ENCODE data around the gene ESR1.

Gene ESR1

GRCh38 chr6:151807513-151808370 is at the start of gene ESR1:
Gene ESR1 (plus strand): TSS chr6:151807682. CDS start chr6:151807913, 231 bp downstream.
- Mint-ChIP-seq H3K27me3 (peaks cover 38% of the 10 kb centered on the region), H3K27ac (no peak within 1 kb of the TSS), H3K36me3 (no peaks in the 10 kb centered on the region), H3K4me3 (peak within 1 kb of the TSS; percentile 65), H3K9me3 (ENCODE audit: low read depth) (no peaks in the 10 kb centered on the region), H3K4me1 (ENCODE audit: low read depth) (peaks cover 14% of the 10 kb centered on the region)

DNA sequence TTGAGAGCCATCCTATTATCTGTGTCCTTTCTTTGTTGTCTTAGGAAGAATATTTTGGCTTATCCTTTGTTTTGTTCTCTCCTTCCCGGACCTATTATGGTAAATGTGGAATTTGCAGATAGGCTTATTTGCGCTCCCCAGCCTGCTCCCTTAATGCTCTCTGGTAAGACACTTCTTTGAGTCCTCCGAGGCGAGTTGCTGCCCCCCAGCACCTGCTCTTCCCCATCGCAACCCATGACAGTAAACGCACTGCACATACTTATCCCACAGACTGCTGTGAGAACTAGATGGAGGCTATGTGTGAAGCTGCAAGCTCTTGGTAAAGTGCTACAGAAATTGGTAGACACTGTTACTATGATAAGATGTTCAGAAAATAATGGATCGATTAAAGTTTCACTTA is 47.0 kb upstream of the ESR1 start:
- Mint-ChIP-seq H3K4me1 (ENCODE audit: low read depth) (peaks cover 12% of the 10 kb centered on the region), H3K27ac (no peak overlapping the region), H3K4me3 (no peak overlapping the region)

DNA sequence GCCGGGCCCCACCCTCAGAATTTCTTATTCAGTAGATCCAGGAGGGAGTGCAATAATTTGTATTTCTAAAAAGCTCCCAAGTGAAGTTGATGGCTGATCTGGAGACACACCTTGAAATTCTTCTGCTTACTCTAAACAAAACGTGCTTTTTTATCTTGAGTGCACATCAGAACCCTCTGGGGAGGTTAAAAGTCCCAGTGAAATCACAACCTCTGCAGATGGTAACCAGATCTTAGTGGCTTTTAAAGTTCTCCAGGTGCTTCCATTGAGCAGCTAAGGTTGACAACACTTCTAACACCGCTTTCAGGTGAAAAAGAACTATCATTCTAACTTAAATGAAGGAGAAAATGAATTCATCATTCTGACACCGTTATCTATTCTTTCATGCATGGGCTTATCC is 45.6 kb upstream of the ESR1 start:
- no peaks in the 10 kb centered on the region for H3K9me3 Mint-ChIP-seq (ENCODE audit: low read depth)
- peaks cover 12% of the 10 kb centered on the region for H3K4me1 Mint-ChIP-seq (ENCODE audit: low read depth)
- H3K4me3 Mint-ChIP-seq, result no peak overlapping the region
- H3K27ac Mint-ChIP-seq, result no peak overlapping the region
- no peaks in the 10 kb centered on the region for H3K36me3 Mint-ChIP-seq
- H3K27me3 Mint-ChIP-seq, result peaks cover 12% of the 10 kb centered on the region

More for the DNA sequence above, 47.0 kb upstream of the ESR1 start:
- Mint-ChIP-seq H3K27me3 (peaks cover 9% of the 10 kb centered on the region), H3K36me3 (no peaks in the 10 kb centered on the region), H3K9me3 (ENCODE audit: low read depth) (no peaks in the 10 kb centered on the region)

- peaks cover 16% of the 10 kb centered on the region for H3K27me3 Mint-ChIP-seq
- no peaks in the 10 kb centered on the region for H3K36me3 Mint-ChIP-seq
- peaks cover 10% of the 10 kb centered on the region for H3K4me1 Mint-ChIP-seq (ENCODE audit: low read depth)
- H3K27ac Mint-ChIP-seq, result no peak overlapping the region
- no peaks in the 10 kb centered on the region for H3K9me3 Mint-ChIP-seq (ENCODE audit: low read depth)
- no peak overlapping the region for H3K4me3 Mint-ChIP-seq
These were observed 44.7 kb upstream of the ESR1 start for GRCh38 chr6:151762817-151763216.

DNA sequence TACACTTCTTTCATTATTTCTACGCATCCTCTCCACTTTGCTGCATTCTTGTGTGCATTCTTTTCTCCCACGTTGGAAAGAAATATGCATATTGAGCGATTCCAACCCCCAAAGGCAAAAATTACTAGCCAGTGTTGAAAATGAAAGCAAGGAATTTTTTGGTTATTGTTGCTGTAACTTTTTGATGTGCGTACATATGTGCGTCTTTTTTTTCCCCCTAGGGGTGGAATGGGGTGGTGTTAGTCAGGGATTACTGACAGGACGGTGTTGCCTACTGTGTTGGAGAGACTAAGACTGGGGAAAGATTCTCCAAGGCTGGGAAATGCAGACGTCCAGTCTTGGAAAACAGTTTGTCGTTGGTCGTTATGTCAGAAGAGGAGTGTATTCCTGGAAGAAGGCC is 44.2 kb upstream of the ESR1 start:
- no peaks in the 10 kb centered on the region for H3K9me3 Mint-ChIP-seq (ENCODE audit: low read depth)
- H3K4me3 Mint-ChIP-seq, result no peak overlapping the region
- peaks cover 7% of the 10 kb centered on the region for H3K4me1 Mint-ChIP-seq (ENCODE audit: low read depth)
- peaks cover 16% of the 10 kb centered on the region for H3K27me3 Mint-ChIP-seq
- H3K36me3 Mint-ChIP-seq, result no peaks in the 10 kb centered on the region
- no peak overlapping the region for H3K27ac Mint-ChIP-seq

DNA sequence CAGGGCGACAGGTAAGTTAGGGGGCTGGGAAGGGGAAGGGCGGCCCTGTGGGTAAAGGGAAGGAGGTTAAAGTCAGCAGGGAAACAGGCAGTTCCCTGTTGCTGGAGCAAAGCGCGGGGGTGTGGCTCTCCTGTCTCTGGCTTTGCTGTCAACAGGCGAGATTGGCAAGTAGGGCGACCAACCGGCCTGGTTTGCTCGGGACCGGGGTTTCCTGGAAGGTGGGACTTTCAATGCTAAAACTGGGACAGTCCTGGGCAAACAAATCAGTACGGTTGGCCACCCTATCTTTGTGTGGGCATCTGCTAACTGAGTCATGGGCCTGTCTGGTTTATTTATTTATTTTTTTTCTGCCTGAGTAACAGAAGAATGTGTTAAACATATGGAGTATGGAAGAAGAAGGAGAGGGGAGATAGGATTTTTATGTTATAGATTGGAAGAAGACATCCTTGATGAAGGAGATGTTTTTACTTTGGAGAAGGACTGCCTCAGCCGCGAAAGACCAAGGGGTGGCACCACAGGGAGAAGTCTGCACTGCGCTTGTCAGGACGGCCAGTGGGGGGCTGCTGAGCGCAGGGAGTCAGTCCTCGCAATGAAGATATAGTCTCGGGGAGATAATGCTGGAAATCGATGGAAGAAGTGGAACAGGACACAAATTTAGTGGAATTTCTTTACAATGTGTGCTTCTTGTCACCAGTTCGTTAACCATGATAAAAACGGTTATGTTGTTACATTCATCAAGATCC is 43.4 kb upstream of the ESR1 start:
- Mint-ChIP-seq H3K4me3 (peak overlapping the region; percentile 61), H3K36me3 (no peaks in the 10 kb centered on the region), H3K4me1 (ENCODE audit: low read depth) (peaks cover 7% of the 10 kb centered on the region), H3K27me3 (peaks cover 16% of the 10 kb centered on the region), H3K9me3 (ENCODE audit: low read depth) (no peaks in the 10 kb centered on the region), H3K27ac (no peak overlapping the region)

DNA sequence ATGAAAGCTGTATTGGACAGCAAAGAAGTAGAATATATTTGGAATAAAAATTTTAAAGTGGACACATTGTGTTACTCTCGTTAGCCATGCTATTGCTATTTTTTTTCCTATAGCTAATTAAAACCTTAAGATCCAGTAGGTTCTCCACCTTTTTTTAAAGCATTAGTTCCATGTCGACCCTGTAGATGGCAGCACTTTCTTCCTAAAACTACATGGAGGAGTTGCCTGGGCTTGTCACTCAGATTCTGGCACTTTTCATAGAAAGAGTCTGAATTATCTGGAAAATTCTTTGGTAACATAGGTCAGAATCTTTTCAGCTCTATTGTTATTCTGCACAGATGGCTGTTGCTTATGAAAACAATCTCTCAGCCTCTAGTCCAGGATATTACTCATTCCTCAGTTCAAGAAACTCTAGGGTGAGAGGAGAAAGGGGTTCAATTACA is 42.0 kb upstream of the ESR1 start:
- Mint-ChIP-seq H3K9me3 (ENCODE audit: low read depth) (no peaks in the 10 kb centered on the region), H3K27me3 (peaks cover 19% of the 10 kb centered on the region), H3K27ac (no peak overlapping the region), H3K4me3 (no peak overlapping the region), H3K4me1 (ENCODE audit: low read depth) (peaks cover 7% of the 10 kb centered on the region), H3K36me3 (no peaks in the 10 kb centered on the region)

- H3K36me3 Mint-ChIP-seq, result no peaks in the 10 kb centered on the region
- no peak overlapping the region for H3K27ac Mint-ChIP-seq
- no peak overlapping the region for H3K4me3 Mint-ChIP-seq
- H3K4me1 Mint-ChIP-seq (ENCODE audit: low read depth), result no peaks in the 10 kb centered on the region
- peaks cover 9% of the 10 kb centered on the region for H3K27me3 Mint-ChIP-seq
- H3K9me3 Mint-ChIP-seq (ENCODE audit: low read depth), result no peaks in the 10 kb centered on the region
These were observed 35.0 kb upstream of the ESR1 start for GRCh38 chr6:151772446-151772845.

DNA sequence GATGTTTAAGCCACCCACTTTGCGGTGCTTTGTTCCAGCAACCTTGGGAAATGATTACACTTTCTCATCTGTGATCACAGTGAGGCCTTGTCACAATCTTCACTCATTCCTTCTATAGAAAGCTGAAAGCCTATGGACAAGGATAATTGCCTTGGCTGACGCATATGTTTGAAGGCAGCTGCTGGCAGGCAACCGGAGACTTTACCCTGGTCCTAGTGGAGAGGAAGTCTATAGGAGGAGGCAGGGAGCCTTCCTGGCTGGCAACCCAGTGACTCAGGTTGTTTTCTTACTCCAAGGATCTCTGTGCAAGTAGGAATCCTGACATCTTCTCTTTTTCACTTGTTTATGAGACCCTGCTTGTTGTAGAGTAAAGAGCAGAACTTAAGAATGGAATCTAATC is 34.1 kb upstream of the ESR1 start:
- Mint-ChIP-seq H3K36me3 (no peaks in the 10 kb centered on the region), H3K27me3 (peaks cover 9% of the 10 kb centered on the region), H3K9me3 (ENCODE audit: low read depth) (no peaks in the 10 kb centered on the region), H3K4me1 (ENCODE audit: low read depth) (no peaks in the 10 kb centered on the region), H3K4me3 (no peak overlapping the region), H3K27ac (no peak overlapping the region)

- Mint-ChIP-seq H3K4me3 (no peak overlapping the region), H3K27ac (no peak overlapping the region)
These were observed 24.9 kb upstream of the ESR1 start for GRCh38 chr6:151782560-151782959.

DNA sequence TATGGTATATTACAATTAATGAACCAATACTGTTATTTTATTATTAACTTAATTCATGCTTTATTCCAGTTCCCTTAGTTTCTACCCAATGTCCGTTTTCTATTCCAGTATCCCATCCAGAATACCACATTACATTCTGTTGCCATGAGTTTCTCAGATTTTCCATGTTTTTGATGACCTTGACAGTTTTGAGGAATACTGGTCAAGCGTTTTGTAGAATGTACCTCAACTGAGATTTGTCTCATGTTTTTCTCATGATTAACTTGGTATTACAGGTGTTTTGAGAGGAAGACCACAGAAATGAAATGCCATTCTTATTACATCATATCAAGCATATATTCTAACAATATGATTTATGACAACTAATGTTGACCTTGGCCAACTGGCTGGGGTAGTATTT is 23.8 kb upstream of the ESR1 start:
- Mint-ChIP-seq H3K4me1 (ENCODE audit: low read depth) (no peaks in the 10 kb centered on the region), H3K27ac (no peak overlapping the region), H3K9me3 (ENCODE audit: low read depth) (peaks cover 4% of the 10 kb centered on the region), H3K4me3 (no peak overlapping the region), H3K27me3 (peaks cover 8% of the 10 kb centered on the region), H3K36me3 (no peaks in the 10 kb centered on the region)

More at GRCh38 chr6:151782560-151782959, 24.9 kb upstream of the ESR1 start:
- Mint-ChIP-seq H3K4me1 (ENCODE audit: low read depth) (no peaks in the 10 kb centered on the region), H3K9me3 (ENCODE audit: low read depth) (no peaks in the 10 kb centered on the region), H3K36me3 (no peaks in the 10 kb centered on the region), H3K27me3 (peaks cover 2% of the 10 kb centered on the region)

- H3K9me3 Mint-ChIP-seq (ENCODE audit: low read depth), result peaks cover 7% of the 10 kb centered on the region
- peaks cover 13% of the 10 kb centered on the region for H3K27me3 Mint-ChIP-seq
- H3K4me3 Mint-ChIP-seq, result no peak overlapping the region
- no peak overlapping the region for H3K27ac Mint-ChIP-seq
- H3K36me3 Mint-ChIP-seq, result no peaks in the 10 kb centered on the region
- H3K4me1 Mint-ChIP-seq (ENCODE audit: low read depth), result no peaks in the 10 kb centered on the region
These were observed 22.9 kb upstream of the ESR1 start for GRCh38 chr6:151784441-151785214.

DNA sequence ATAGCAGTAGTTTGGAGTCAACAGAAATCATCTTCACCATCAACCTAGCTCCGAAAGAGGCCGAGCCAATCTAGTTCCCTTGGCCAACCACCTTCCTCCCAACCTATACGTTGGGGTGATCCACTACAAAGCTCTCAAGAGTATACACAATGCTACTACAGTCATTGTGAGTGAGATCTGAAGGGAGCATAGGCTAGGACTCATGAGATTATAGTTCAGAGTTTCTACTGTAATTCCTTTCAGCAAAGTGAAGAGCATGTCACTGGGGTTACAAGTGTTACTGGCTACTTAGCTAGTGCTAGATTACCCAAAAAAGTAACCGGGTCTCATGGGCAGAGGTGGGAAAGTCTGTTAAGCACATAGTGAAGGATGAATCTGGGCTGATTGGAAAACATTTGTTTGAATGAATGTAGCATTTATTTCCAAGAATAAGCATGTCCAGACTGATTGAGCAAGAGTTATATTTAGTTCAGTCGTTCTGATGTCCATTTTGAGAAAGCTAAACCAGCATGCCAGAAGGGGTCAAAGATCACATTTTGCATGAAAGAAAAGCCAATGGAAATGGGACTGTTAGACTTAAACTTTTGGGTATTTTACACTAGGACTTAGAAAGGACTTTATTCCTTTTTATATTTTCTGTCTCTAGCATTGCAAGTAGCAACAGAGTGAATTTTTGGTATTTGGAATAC is 10.5 kb upstream of the ESR1 start:
- Mint-ChIP-seq H3K9me3 (ENCODE audit: low read depth) (no peaks in the 10 kb centered on the region), H3K4me1 (ENCODE audit: low read depth) (no peaks in the 10 kb centered on the region), H3K36me3 (no peaks in the 10 kb centered on the region), H3K27ac (no peak overlapping the region), H3K4me3 (no peak overlapping the region), H3K27me3 (peaks cover 13% of the 10 kb centered on the region)

- Mint-ChIP-seq H3K4me3 (no peak overlapping the region), H3K27ac (no peak overlapping the region), H3K4me1 (ENCODE audit: low read depth) (peaks cover 10% of the 10 kb centered on the region), H3K27me3 (peaks cover 31% of the 10 kb centered on the region), H3K36me3 (no peaks in the 10 kb centered on the region), H3K9me3 (ENCODE audit: low read depth) (no peaks in the 10 kb centered on the region)
These were observed 3.7 kb upstream of the ESR1 start for GRCh38 chr6:151803743-151804142.

Measured in activated naive CD8-positive, alpha-beta T cell (primary cell).